HepG2 (cell line): ENCODE measurements around the gene PYY. TPM values are rescaled to one million over a fixed set of nuclear protein-coding genes. Genes with fewer than 3 reads are reported as not detected.

Source experiments
- ATAC-seq: fragments of 200-7000 bp; cut with Tn5 transposase; 3 replicates; pipeline ENCODE4 v1.9.1; 2020; ENCODE audit warnings: mild to moderate bottlenecking, moderate library complexity
- BruUV-seq: library from RNA; stranded (reverse); fragments of 400-500 nt; replicated peaks from 2 replicates; lab custom pipeline; 2021; lab: Mats Ljungman, UMichigan
- CTCF ChIA-PET: fragments of 300-600 bp; formaldehyde crosslinking; extraction: SDS; loops from one replicate; lab custom pipeline; 2021; ENCODE audit warnings: low total read pairs, inconsistent platforms, low intra/inter-chr PET ratio; lab: Yijun Ruan, JAX
- POLR2A ChIA-PET: fragments of 350-600 bp; sonication (Branson Sonifier 250); formaldehyde crosslinking; loops from one replicate; lab custom pipeline; 2020; ENCODE audit warnings: antibody characterized with exemption, inconsistent platforms; lab: Yijun Ruan, JAX
- DNase-seq: peaks from one replicate; pipeline ENCODE4 v3.0.0-alpha.2; 2015; ENCODE audit warnings: low spot score
- FAIRE-seq: peaks from 3 replicates; lab custom pipeline; 2011; peaks lifted over from hg19 to GRCh38; lab: Jason Lieb, UNC
- H2AFZ ChIP-seq: one replicate; pipeline ENCODE4 v1.6.1; 2011; ENCODE audit warnings: low read length, inconsistent platforms
- H3K27ac ChIP-seq: fragments of 300-600 bp; 3 replicates; pipeline ENCODE4 v1.8.0; 2011; ENCODE audit warnings: mixed run types, mild to moderate bottlenecking, mixed read lengths, low read length, inconsistent platforms; ENCODE audit not compliant: insufficient read depth; ENCODE audit errors: extremely low read length
- H3K27me3 ChIP-seq, 2 experiments: fragments of 200-600 bp in 1 of 2; 2 replicates in 1 of 2; 3 replicates in 1 of 2; pipeline versions ENCODE4 v1.6.0 to v1.8.0; 2011; ENCODE audit warnings: low read length in 2 of 2, mild to moderate bottlenecking in 2 of 2, moderate library complexity in 2 of 2, inconsistent platforms in 1 of 2; ENCODE audit not compliant: insufficient read depth in 2 of 2, control insufficient read depth in 1 of 2
- H3K36me3 ChIP-seq, 2 experiments: fragments of 200-600 bp in 1 of 2; replicated peaks in 1 of 2; 2 replicates in 1 of 2; 3 replicates in 1 of 2; pipeline versions ENCODE4 v1.5.1 to v1.8.0; 2011; ENCODE audit warnings: low read length in 2 of 2, inconsistent platforms in 1 of 2; ENCODE audit not compliant: insufficient read depth in 2 of 2, control insufficient read depth in 1 of 2
- H3K4me1 ChIP-seq: 2 replicates; pipeline ENCODE4 v1.5.1; 2012; ENCODE audit warnings: low read length, inconsistent platforms; ENCODE audit not compliant: insufficient read depth
- H3K4me2 ChIP-seq: 2 replicates; pipeline ENCODE4 v1.6.0; 2011; ENCODE audit warnings: low read depth, low read length, inconsistent platforms
- H3K4me3 ChIP-seq, 3 experiments: fragments of 200-600 bp in 1 of 3; sonication (generic), shearing (Covaris generic) in 1 of 3; replicated peaks in 1 of 3; 2 replicates each; pipeline ENCODE4 v1.5.1; 2011 to 2016; ENCODE audit warnings: low read length in 3 of 3, inconsistent platforms in 2 of 3, low read depth in 2 of 3, mild to moderate bottlenecking in 2 of 3, control low read depth in 1 of 3, mixed read lengths in 1 of 3; ENCODE audit not compliant: insufficient read depth in 1 of 3
- H3K79me2 ChIP-seq: one replicate; pipeline ENCODE4 v1.6.1; 2011; ENCODE audit warnings: low read length, inconsistent platforms; ENCODE audit not compliant: insufficient read depth
- H3K9ac ChIP-seq: 2 replicates; pipeline ENCODE4 v1.6.0; 2011; ENCODE audit warnings: mild to moderate bottlenecking, low read depth, low read length, inconsistent platforms; ENCODE audit not compliant: insufficient read depth
- H3K9me3 ChIP-seq: 2 replicates; pipeline ENCODE4 v1.5.1; 2012; ENCODE audit warnings: mild to moderate bottlenecking, low read length
- H4K20me1 ChIP-seq: 2 replicates; pipeline ENCODE4 v1.6.0; 2011; ENCODE audit warnings: inconsistent platforms, mild to moderate bottlenecking, low read length, moderate library complexity; ENCODE audit not compliant: insufficient read depth
- ATF7 ChIP-seq, 2 experiments: fragments of 450-650 bp in 1 of 2; sonication (generic) in 1 of 2; formaldehyde crosslinking in 1 of 2; IDR thresholded peaks; 2 replicates each; pipeline versions ENCODE4 v1.4.0 to v1.6.1; 2016 to 2020; ENCODE audit warnings: antibody characterized with exemption in 1 of 2, mild to moderate bottlenecking in 1 of 2, missing genetic modification reagents in 1 of 2
- BCL6 ChIP-seq: IDR thresholded peaks from 2 replicates; pipeline ENCODE4 v1.6.1; 2016; ENCODE audit warnings: missing genetic modification reagents, missing compliant biosample characterization
- CBFB ChIP-seq: sonication (generic); formaldehyde crosslinking; IDR thresholded peaks from 2 replicates; pipeline ENCODE4 v1.4.0; 2020; ENCODE audit warnings: missing genetic modification reagents
- GATAD2A ChIP-seq: IDR thresholded peaks from 2 replicates; pipeline ENCODE4 v1.6.1; 2016
- MED13 ChIP-seq: sonication (generic); formaldehyde crosslinking; IDR thresholded peaks from 2 replicates; pipeline ENCODE4 v1.5.0; 2020; ENCODE audit warnings: missing genetic modification reagents
- MEF2D ChIP-seq: sonication (generic); formaldehyde crosslinking; IDR thresholded peaks from 2 replicates; pipeline ENCODE4 v1.5.1; 2020; ENCODE audit warnings: mild to moderate bottlenecking, missing genetic modification reagents
- PHF20 ChIP-seq: sonication (generic); formaldehyde crosslinking; IDR thresholded peaks from 2 replicates; pipeline ENCODE4 v1.5.0; 2020; ENCODE audit warnings: mild to moderate bottlenecking, missing genetic modification reagents
- PTBP1 ChIP-seq: fragments of 200-400 bp; formaldehyde crosslinking; IDR thresholded peaks from 2 replicates; pipeline ENCODE4 v1.6.1; 2018; ENCODE audit warnings: low read length, low read depth; ENCODE audit not compliant: poor library complexity, severe bottlenecking
- RARA ChIP-seq: IDR thresholded peaks from 2 replicates; pipeline ENCODE4 v1.6.1; 2016; ENCODE audit warnings: missing genetic modification reagents, missing compliant biosample characterization
- RFX3 ChIP-seq: IDR thresholded peaks from 2 replicates; pipeline ENCODE4 v1.6.1; 2016; ENCODE audit warnings: missing biosample characterization, missing genetic modification reagents
- SATB2 ChIP-seq: sonication (generic); formaldehyde crosslinking; IDR thresholded peaks from 2 replicates; pipeline ENCODE4 v1.5.0; 2020; ENCODE audit warnings: missing genetic modification reagents
- ZBTB20 ChIP-seq: sonication (generic); formaldehyde crosslinking; IDR thresholded peaks from 2 replicates; pipeline ENCODE4 v1.8.1; 2023; ENCODE audit warnings: missing genetic modification reagents, low read depth, mild to moderate bottlenecking, borderline replicate concordance
- ZFP1 ChIP-seq: IDR thresholded peaks from 2 replicates; pipeline ENCODE4 v1.6.1; 2016
- ZNF441 ChIP-seq: sonication (generic); formaldehyde crosslinking; IDR thresholded peaks from 2 replicates; pipeline ENCODE4 v1.7.0; 2021; ENCODE audit warnings: missing genetic modification reagents, borderline replicate concordance
- ZNF460 ChIP-seq: sonication (generic); formaldehyde crosslinking; IDR thresholded peaks from 2 replicates; pipeline ENCODE4 v1.5.1; 2020; ENCODE audit warnings: missing genetic modification reagents, mild to moderate bottlenecking, borderline replicate concordance
- ZNF569 ChIP-seq: sonication (generic); formaldehyde crosslinking; IDR thresholded peaks from 2 replicates; pipeline ENCODE4 v1.5.0; 2020; ENCODE audit warnings: mild to moderate bottlenecking, missing genetic modification reagents, moderate library complexity, borderline replicate concordance
- ZNF572 ChIP-seq: sonication (generic); formaldehyde crosslinking; IDR thresholded peaks from 2 replicates; pipeline ENCODE4 v1.5.1; 2020; ENCODE audit warnings: mild to moderate bottlenecking, missing genetic modification reagents
- ZNF589 ChIP-seq: sonication (generic); formaldehyde crosslinking; conservative IDR thresholded peaks from 2 replicates; pipeline ENCODE4 v1.8.0; 2022; ENCODE audit warnings: mild to moderate bottlenecking, moderate library complexity, missing genetic modification reagents
- ZNF674 ChIP-seq: sonication (generic); formaldehyde crosslinking; IDR thresholded peaks from 2 replicates; pipeline ENCODE4 v1.5.0; 2020; ENCODE audit warnings: low read depth, mild to moderate bottlenecking, missing genetic modification reagents
- ZNF678 ChIP-seq: sonication (generic); formaldehyde crosslinking; IDR thresholded peaks from 2 replicates; pipeline ENCODE4 v1.4.0; 2020; ENCODE audit warnings: mild to moderate bottlenecking, missing genetic modification reagents
- ZNF839 ChIP-seq: sonication (generic); formaldehyde crosslinking; IDR thresholded peaks from 2 replicates; pipeline ENCODE4 v1.4.0; 2020; ENCODE audit warnings: missing genetic modification reagents, mild to moderate bottlenecking, borderline replicate concordance
- WGBS: methylation state at CpG from one replicate; pipeline ENCODE4 v1.1.6; 2017; ENCODE audit warnings: low lambda C conversion rate; 5-methylcytosine and 5-hydroxymethylcytosine counted together
- in situ Hi-C: cut with HindIII; loops from 2 replicates; pipeline ENCODE4 v1.10.0; 2017; ENCODE audit warnings: low pct_unique_long_range_greater_than_20kb; ENCODE audit not compliant: extremely low pct_ligation_motif_present
- intact Hi-C: fragments of 100-400 bp; cut with micrococcal nuclease; formaldehyde crosslinking; loops from one replicate; pipeline ENCODE4 v1.10.0; 2022; ENCODE audit not compliant: unreplicated experiment
- polyA plus RNA-seq, 8 experiments: library from polyadenylated mRNA; depleted of rRNA in 3 of 8; stranded (reverse) in 7 of 8; unstranded in 1 of 8; fragments of >200 nt; fragmentation: Illumina TruSeq in 4 of 8; extraction: Trizol in 4 of 8; gene quantifications; 2 replicates each; pipeline versions ENCODE4 v1.2.1 to v1.2.3, GENCODE V29; 2011 to 2016; ENCODE audit warnings: low read depth in 4 of 8, missing spikeins in 1 of 8, mixed read lengths in 1 of 8; ENCODE audit not compliant: insufficient read depth in 1 of 8
- total RNA-seq, 5 experiments: library from RNA; depleted of rRNA; stranded (reverse); fragments of >200 nt; fragmentation: Illumina TruSeq; extraction: Trizol; gene quantifications; 2 replicates each; pipeline ENCODE4 v1.2.3, GENCODE V29; 2016; ENCODE audit warnings: low read depth in 1 of 5
- TF ChIP-seq, protein P1 (sequence below): sonication (generic); formaldehyde crosslinking; IDR thresholded peaks from 2 replicates; pipeline ENCODE4 v1.4.0; 2020; ENCODE audit warnings: mild to moderate bottlenecking, missing genetic modification reagents
- TF ChIP-seq, protein P2 (sequence below): sonication (generic); formaldehyde crosslinking; IDR thresholded peaks from 2 replicates; pipeline ENCODE4 v1.4.0; 2020; ENCODE audit warnings: missing genetic modification reagents

PYY gene
- total and polyA plus RNA-seq, 2 of the 13 experiments (the other 11 are each of a cell fraction or from before 2014, with no cell fraction given): 0.25 TPM; not detected in 1

DNA sequence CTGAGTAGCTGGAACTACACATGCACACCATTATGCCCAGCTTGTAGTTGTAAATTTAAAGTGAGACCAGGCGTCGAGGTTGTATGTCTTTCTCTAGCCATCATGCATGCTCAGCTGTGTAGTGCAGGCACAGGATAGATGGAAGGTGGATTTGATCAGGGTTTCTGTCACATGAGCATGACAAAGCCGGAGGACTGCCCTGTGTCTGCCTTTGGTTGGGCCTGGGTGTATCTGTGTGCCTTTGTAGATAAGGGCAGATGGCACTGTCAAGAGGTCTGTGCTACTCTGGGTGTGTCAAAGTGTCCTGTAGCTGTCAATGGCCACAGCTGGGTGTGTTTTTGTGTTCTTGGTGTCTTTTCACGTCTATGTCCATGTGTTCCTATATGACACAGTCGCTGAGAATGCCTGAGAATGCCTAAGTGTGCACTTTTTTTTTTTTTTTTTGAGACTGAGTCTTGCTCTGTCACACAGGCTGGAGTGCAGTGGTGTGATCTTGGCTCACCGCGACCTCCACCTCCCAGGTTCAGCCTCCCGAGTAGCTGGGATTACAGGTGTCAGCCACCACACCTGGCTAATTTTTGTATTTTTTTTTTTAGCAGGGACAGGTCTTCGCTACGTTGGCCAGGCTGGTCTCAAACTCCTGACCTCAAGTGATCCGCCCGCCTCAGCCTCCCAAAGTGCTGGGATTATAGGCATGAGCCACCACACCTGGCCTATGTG is 46.6 kb upstream of the PYY start (continued):
- TF ChIP-seq ZNF460 (CRISPR knock-in tag): peak; percentile 57; the same call in 1 of the 2 replicates

DNA sequence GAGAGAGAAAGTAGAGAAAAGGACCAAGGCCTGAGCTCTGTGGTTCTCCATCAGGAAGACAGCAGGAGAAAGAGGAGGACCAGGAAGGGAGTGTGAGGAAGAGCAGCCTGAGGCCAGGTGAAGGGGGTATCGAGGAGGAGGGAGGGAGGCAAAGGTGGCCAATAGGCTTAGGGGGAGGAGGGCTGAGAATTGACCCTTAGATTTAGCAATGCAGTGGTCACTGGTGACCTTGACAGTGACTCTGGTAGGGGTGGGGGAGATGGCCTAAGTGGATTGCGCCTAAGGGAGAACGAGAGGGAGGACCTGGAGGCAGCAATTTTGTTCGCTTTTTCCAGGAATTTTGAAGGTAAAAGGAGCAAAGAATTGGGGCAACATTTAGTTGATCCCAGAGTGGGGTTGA is 45.3 kb upstream of the PYY start:
- no peaks in the 10 kb centered on the region for H3K36me3 ChIP-seq
- no peak overlapping the region for H3K4me3 ChIP-seq
- peaks cover 71% of the 10 kb centered on the region for H3K4me1 ChIP-seq
- H3K9me3 ChIP-seq: no peaks in the 10 kb centered on the region
- 4% methylated on average over 4 of the region's 4 CpGs for WGBS
- H3K27ac ChIP-seq: no peak overlapping the region
- no TSS peak for BruUV-seq
- DNase-seq: no peak
- FAIRE-seq: no peak
- H2AFZ ChIP-seq: no peak overlapping the region
- in situ Hi-C loops: no loop called here
- no peaks in the 10 kb centered on the region for H3K79me2 ChIP-seq
- intact Hi-C loops: no loop called here
- ChIA-PET CTCF (no interaction called here), POLR2A (interaction anchor here (1.5 kb wide), 1 partner anchor 61 kb away, joined by 3 read pairs; no protein-coding TSS in a partner anchor)
- H3K4me2 ChIP-seq: no peak overlapping the region
- H3K9ac ChIP-seq: no peak overlapping the region
- H4K20me1 ChIP-seq: no peaks in the 10 kb centered on the region
- no peak for ATAC-seq
- H3K27me3 ChIP-seq: peaks cover 1 to 19% of the 10 kb centered on the region in 2 experiments; a peak in 4 of 5 replicates
- no peak for TF ChIP-seq ZNF839
- TF ChIP-seq RFX3 (CRISPR knock-in tag): no peak
- TF ChIP-seq SATB2 (CRISPR knock-in tag): no peak
- peak; percentile 43; the same call in 1 of the 2 replicates for TF ChIP-seq GATAD2A (CRISPR knock-in tag)
- no peak for TF ChIP-seq ZFP1
- 0 out of 2 replicates have a peak, but pooled peaks have one; percentile 11 for TF ChIP-seq BCL6 (CRISPR knock-in tag)
- TF ChIP-seq PHF20 (CRISPR knock-in tag): no peak
- TF ChIP-seq ZBTB20 (CRISPR knock-in tag): no peak
- no peak for TF ChIP-seq ZNF441 (CRISPR knock-in tag)
- TF ChIP-seq, protein P1, sequence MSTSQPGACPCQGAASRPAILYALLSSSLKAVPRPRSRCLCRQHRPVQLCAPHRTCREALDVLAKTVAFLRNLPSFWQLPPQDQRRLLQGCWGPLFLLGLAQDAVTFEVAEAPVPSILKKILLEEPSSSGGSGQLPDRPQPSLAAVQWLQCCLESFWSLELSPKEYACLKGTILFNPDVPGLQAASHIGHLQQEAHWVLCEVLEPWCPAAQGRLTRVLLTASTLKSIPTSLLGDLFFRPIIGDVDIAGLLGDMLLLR: no peak
- peak; percentile 70 for TF ChIP-seq RARA (CRISPR knock-in tag)
- no peak for TF ChIP-seq MED13 (CRISPR knock-in tag)
- TF ChIP-seq ZNF572 (CRISPR knock-in tag): no peak
- no peak for TF ChIP-seq PTBP1
- 0 out of 2 replicates have a peak, but pooled peaks have one; percentile 28 for TF ChIP-seq ZNF589 (CRISPR knock-in tag)
- no peak for TF ChIP-seq CBFB (CRISPR knock-in tag)
- TF ChIP-seq ZNF569: no peak
- TF ChIP-seq, protein P2, sequence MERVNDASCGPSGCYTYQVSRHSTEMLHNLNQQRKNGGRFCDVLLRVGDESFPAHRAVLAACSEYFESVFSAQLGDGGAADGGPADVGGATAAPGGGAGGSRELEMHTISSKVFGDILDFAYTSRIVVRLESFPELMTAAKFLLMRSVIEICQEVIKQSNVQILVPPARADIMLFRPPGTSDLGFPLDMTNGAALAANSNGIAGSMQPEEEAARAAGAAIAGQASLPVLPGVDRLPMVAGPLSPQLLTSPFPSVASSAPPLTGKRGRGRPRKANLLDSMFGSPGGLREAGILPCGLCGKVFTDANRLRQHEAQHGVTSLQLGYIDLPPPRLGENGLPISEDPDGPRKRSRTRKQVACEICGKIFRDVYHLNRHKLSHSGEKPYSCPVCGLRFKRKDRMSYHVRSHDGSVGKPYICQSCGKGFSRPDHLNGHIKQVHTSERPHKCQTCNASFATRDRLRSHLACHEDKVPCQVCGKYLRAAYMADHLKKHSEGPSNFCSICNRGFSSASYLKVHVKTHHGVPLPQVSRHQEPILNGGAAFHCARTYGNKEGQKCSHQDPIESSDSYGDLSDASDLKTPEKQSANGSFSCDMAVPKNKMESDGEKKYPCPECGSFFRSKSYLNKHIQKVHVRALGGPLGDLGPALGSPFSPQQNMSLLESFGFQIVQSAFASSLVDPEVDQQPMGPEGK (CRISPR knock-in tag): 0 out of 2 replicates have a peak, but pooled peaks have one; percentile 30
- 0 out of 2 replicates have a peak, but pooled peaks have one; percentile 39 for TF ChIP-seq MEF2D (CRISPR knock-in tag)
- no peak for TF ChIP-seq ZNF674 (CRISPR knock-in tag)
- TF ChIP-seq ZNF678: no peak
- no peak for TF ChIP-seq ATF7 (IDR thresholded peaks at IDR 0.05)
- TF ChIP-seq ATF7 (CRISPR knock-in tag; IDR thresholded peaks at IDR 0.05): no peak
